ENCODE measurements around the gene MNAT1.

GRCh38 chr14:60768602-60769001 is 34.0 kb downstream of the MNAT1 start:
- TF ChIP-seq CTCF (IDR thresholded peaks at IDR 0.05 in 8 of 11, conservative IDR thresholded peaks at IDR 0.05 in 3 of 11) (no peak), POLR2AphosphoS5 (IDR thresholded peaks at IDR 0.05) (no peak)

Measured in spleen (tissue), 7 donors.